Cerebellar nuclear complex (tissue), 1 donor: Measurements from ENCODE around the gene NLGN2.

Experiments used
- DNase-seq, 2 experiments: peaks; one replicate each; lab custom pipeline; 2025; lab: John Stamatoyannopoulos, UW

The NLGN2 gene

GRCh38 chr17:7466318-7466638 is 58.6 kb downstream of the NLGN2 start:
- no peak for DNase-seq

DNA sequence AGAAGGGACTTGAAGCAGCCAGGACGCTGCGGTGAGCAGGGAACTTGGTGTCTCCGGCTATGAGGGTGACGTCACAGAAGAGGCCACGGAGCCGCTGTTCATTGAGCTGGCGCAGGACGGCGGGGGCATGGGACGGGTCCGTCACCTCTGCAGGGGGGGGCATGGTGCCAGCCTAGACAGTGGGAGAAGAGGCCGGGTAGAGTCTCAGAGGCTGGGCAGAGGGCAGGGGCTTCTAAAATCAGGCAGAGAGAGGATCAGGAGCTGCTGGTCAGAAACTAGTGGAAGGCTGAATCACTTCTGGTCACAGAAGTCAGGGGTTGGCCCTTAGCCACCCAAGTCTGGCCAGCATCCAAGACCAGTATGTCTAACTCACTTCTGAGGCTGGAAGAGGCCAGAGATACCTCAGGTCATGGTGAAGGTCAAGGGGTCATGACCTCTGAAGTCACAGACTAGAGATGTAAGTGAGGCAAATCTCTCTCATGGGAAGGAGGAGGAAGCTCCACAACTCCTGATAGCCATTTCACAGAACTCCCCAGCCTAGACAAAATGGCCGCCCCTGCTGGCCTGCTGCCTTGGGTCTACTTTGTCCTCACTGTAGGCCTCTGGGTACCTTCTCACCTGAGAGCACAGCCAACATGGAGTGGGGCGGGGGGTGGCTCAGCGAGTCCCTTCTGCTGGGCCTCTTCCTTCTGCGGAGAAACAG is 59.1 kb downstream of the NLGN2 start:
- DNase-seq = no peak

DNA sequence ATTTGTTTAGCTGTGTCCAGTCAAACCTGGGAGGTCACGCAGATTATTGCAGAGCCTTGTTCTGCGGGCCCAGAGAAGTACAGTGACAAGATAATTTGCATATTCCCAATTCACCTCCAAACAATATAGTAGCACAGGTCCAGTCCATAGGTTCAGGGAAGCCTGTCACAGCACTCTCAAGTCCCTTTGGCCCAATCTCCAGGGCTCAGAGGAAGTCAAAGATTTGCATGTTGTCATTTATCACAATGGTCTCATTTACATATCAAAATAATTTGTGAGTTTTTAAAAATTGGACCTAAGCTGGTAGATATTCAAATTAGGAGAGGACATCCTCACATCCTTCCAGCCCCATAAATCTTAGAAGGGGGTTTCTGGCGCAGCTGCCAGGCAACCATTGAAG is 59.9 kb downstream of the NLGN2 start:
- DNase-seq = no peak

DNA sequence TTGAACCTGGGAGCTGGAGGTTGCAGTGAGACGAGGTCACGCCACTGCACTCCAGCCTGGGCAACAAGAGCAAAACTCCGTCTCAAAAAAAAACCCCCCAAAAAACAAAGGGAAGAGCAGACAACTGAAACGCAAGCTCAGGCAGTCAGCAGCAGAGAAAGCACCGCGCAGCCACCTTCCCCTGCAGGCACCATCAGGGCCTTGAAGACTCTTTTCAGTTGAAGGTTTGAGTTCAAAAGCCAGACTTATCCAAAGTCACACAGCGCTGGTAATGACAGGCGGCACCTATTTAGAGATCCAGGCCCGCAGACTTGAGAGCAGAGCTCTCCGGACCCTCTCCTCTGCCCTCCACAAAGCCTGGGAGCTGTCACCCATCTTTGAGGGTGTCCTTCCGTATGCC is 60.6 kb downstream of the NLGN2 start:
- DNase-seq = no peak

DNA sequence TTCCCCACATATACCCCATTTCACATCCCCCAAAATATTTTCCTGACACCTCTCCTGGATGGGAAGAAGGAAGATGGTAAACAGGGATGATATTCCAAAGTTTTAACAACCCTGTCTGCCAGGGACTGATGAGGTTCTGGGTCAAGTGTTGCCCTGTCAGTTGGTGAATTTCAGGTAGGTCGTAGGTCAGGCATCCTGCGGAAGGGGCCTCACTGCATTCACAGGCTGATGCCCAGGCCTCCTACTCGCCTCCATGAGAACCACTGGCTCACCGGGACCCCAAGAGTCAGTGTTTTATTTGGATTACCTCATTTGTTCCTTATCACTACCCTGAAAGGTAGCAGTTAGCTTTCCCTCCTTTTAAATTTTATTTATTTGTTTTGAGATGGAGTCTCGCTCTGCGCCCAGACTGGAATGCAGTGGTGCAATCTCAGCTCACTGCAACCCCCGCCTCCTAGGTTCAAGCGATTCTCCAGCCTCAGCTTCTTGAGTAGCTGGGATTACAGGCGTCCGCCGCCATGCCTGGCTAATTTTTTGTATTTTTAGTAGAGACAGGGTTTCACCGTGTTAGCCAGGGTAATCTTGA is 61.3 kb downstream of the NLGN2 start:
- DNase-seq = no peak
